HG03196 (cell line): ENCODE results near the gene PSMA3.
"Not testable (repeated sequence)": the region's sequence is repeated elsewhere in the genome, so short reads cannot be mapped to it uniquely, and the experiment has no call there.

Source experiments
- ATAC-seq: cut with Tn5 transposase; IDR thresholded peaks from one replicate; pipeline ENCODE4 v1.9.1; 2021; ENCODE audit not compliant: unreplicated experiment

The PSMA3 gene

GRCh38 chr14:58244556-58245387 is at the start of gene PSMA3:
Gene PSMA3 (plus strand): TSS chr14:58244843. CDS start chr14:58244921, 78 bp downstream.
- peak; percentile 92 for ATAC-seq

DNA sequence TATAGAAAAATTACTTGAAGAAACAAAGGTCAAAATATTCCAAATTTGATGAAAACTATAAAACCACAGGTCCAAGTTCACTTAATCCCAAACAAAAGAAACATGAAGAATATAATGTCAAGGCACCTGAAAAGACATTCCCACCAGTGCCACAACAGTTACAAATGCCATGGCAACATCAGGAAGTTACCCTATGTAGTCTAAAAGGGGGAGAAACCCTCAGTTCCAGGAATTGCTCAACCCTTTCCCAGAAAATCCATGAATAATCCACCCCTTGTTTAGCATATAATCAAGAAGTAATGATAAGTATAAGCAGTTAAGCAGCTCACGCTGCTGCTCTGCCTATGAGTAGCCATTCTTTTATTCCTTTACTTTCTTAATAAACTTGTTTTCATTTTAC is 48.4 kb upstream of the PSMA3 start:
- ATAC-seq, result no peak

- ATAC-seq, result no peak
Observed at GRCh38 chr14:58198086-58198485, 46.6 kb upstream of the PSMA3 start.

DNA sequence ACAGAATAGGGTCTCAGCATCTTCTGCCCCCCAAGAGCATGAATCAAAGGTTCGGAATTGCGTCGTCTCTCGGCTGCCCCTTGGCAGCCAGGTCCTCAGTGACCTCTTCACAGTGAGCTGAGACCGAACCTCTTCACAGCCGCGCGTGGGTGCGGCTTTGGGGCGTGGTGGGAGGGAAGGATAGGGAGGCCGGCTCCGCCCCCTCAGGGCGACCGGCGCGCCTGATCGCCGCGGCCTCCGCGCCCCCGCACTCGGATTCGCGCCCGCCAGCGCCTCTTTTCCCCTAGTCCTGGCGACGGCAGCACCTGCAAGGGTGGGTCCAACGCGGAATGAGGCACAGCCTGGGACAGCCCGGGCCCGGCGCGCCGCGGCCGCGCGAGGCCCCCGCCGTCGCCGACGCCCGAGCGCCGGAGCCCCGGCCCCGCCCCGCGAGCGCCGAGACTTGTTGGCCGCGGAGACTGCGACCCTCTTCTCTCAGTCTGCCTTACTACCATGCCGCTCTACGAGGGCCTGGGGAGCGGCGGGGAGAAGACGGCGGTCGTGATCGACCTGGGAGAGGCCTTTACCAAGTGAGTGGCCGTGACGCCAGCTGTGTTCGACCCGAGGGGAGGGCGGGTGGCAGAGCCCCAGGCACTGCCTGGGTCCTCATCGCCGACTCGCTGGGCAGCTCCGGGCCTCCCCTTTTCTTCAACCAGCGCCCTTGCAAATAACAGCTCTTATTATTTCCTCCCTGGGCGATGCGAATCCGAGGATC is 44.7 kb upstream of the PSMA3 start, which contains the start of gene ACTR10:
Gene ACTR10, plus strand, starts transcription at position 424 of the 754 bp plus-strand sequence. Its CDS starts 69 bp downstream, at position 493.
- peak; percentile 89 for ATAC-seq

- peak; percentile 8 for ATAC-seq
Observed at GRCh38 chr14:58200480-58200841, 44.2 kb upstream of the PSMA3 start.

GRCh38 chr14:58200846-58201245 is 43.8 kb upstream of the PSMA3 start:
- no peak for ATAC-seq

DNA sequence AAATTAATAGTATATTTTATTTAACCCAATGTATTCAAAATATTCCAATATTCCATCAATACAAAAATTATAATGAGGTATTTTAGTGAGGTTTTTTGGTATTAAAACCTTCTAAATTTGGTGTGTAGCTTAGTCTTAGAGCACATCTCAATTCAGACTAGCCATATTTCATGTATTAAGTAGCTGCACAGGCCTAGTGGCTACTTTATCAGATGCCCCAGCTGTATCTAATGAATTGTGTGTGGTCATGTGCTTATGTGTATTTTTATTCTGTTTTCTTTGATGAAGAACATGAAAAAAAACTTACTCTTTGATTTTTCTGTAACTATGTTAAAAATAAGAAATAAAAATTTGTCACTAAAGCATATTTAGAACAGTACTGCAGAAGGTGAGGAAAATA is 31.5 kb upstream of the PSMA3 start:
- no peak for ATAC-seq

- no peak for ATAC-seq
Observed at GRCh38 chr14:58215191-58215914, 29.3 kb upstream of the PSMA3 start.

DNA sequence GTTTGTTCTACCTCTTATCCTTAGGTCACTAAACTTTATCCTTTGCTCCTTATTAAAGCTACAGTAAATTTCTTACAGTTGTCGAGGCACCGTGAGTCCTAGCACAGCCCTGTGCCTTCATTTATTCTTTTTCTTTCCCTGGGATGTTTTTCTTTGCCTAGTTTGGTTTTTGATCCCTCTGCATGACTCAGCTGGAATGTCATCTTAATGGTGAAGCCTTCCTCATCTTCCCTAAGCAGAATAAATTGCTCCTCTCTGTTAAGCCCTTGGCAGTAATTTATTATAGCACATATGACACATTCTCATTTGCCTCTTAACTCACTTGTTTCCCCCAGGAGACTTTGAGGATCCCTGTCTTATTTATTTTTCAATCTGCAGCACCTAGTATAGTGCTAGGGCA is 28.1 kb upstream of the PSMA3 start:
- ATAC-seq, result no peak

DNA sequence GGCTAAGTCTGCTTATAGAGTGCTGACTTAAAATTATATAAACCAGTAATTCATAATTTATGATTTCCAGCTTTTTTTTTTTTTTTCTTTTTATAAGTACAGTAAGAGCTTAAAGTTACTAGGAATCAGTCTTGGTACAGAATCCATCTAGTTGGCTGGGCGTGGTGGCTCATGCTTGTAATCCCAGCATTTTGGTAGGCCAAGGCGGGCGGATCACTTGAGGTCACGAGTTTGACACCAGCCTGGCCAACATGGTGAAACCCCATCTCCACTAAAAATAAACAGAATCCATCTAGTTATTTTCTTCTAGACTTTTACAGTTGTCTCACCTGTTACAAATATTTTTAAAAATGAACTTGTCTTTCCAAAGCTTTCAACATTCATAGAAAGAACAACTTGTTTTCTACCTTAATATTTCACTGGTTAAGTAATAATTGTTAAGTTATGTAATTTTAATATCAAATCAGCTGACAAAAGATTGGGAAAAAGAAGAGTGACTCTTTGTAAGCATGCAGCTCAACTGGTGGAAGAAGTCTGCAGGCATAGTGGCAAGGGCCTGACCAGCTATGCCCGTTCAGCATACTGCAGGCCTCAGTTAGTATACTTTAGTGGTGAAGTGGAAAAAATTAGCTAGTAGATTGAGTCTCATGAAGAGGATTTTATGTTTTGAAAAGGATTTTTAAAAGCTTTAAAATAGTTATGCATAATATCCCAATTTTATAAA is 17.4 kb upstream of the PSMA3 start:
- no peak for ATAC-seq

GRCh38 chr14:58238252-58239243 is 6.1 kb upstream of the PSMA3 start:
- ATAC-seq, result no peak

GRCh38 chr14:58239244-58240195 is 5.1 kb upstream of the PSMA3 start:
- ATAC-seq, result no peak

DNA sequence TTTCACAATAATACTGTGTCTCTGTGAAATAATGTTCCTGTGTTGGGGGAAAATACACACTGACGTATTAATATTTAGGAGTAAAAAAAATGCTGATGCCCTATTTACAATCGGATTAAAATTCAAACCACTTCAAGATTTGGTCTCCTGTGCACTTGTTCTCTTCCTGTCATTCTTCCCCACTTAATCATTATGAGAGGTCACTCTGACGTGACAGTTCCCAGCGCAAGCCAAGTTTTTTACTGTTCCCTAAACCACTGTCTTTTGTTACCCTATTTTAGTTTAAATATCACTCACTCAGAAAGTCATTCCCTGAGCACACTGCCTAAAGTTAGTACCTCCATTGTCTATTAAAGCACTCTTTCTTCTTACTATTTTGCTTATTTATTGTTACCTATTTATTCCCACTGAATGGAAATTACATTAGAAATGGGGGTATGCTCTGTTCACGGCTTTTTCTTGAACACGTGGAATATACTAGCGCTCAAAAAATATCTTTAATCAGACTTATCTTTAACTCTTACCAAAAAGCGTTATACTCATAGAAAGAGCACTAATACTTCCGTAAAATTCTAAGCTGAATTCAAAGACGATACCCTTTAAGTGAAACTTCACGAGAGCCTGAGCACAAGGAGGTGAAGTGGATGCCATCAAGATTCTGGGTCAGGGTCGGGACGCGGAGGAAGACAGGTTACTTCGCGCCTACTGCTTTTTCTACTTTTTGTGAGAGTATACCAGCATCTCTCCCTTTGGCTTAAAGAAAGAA is 670 bp upstream of the PSMA3 start:
- ATAC-seq, result peak; percentile 24

GRCh38 chr14:58245562-58245961 is 919 bp downstream of the PSMA3 start:
- ATAC-seq, result no peak

DNA sequence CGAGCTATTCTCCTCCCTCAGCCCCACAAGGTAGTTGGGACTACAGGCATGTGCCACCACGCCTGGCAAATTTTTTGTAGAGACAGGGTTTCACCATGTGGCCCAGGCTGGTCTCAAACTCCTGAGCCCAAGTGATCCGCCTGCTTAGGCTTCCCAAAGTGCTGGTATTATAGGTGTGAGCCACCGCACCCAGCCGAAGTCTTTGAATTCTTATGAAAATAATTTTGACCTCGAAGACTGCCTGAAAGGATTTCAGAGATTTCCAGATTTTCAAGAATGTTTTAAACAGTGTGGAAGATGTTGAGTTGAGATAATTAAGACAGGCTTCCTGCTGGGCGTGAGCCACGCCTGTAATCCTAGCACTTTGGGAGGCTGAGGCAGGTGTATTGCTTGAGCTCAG is 5.0 kb downstream of the PSMA3 start:
- no peak for ATAC-seq

GRCh38 chr14:58258156-58258555 is 13.5 kb downstream of the PSMA3 start:
- no peak for ATAC-seq

- not testable (repeated sequence) for ATAC-seq
Observed at GRCh38 chr14:58262005-58262404, 17.4 kb downstream of the PSMA3 start.

GRCh38 chr14:58265401-58265800 is 20.8 kb downstream of the PSMA3 start:
- ATAC-seq, result no peak
